GM12865 (cell line): ENCODE measurements around the gene NR1H3.

Source experiments
- DNase-seq: peaks from one replicate; pipeline ENCODE4 v3.0.0; 2010; ENCODE audit warnings: low read depth
- H3K4me3 ChIP-seq: 2 replicates; pipeline ENCODE4 v1.5.1; 2011; ENCODE audit warnings: mild to moderate bottlenecking, low read depth, low read length, control low read depth
- TF ChIP-seq, protein P1 (sequence below): IDR thresholded peaks from 2 replicates; pipeline ENCODE4 v1.5.1; 2011; ENCODE audit warnings: low read length, control low read depth, low read depth, inconsistent platforms; ENCODE audit not compliant: insufficient read depth; ENCODE audit errors: missing control alignments

Gene NR1H3

DNA sequence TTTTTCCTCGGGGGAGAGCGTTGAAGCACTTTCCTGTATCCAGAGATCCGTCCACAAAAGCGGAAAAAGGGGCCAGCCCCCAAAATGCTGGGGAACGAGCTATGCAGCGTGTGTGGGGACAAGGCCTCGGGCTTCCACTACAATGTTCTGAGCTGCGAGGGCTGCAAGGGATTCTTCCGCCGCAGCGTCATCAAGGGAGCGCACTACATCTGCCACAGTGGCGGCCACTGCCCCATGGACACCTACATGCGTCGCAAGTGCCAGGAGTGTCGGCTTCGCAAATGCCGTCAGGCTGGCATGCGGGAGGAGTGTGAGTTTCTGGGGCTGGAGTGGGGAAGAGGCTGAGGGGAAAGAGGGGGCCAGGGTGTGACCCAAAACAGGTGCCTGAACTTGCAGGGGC is 2.6 kb downstream of the NR1H3 start:
- TF ChIP-seq, protein P1, sequence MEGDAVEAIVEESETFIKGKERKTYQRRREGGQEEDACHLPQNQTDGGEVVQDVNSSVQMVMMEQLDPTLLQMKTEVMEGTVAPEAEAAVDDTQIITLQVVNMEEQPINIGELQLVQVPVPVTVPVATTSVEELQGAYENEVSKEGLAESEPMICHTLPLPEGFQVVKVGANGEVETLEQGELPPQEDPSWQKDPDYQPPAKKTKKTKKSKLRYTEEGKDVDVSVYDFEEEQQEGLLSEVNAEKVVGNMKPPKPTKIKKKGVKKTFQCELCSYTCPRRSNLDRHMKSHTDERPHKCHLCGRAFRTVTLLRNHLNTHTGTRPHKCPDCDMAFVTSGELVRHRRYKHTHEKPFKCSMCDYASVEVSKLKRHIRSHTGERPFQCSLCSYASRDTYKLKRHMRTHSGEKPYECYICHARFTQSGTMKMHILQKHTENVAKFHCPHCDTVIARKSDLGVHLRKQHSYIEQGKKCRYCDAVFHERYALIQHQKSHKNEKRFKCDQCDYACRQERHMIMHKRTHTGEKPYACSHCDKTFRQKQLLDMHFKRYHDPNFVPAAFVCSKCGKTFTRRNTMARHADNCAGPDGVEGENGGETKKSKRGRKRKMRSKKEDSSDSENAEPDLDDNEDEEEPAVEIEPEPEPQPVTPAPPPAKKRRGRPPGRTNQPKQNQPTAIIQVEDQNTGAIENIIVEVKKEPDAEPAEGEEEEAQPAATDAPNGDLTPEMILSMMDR: no peak
- H3K4me3 ChIP-seq: no peak overlapping the region
- DNase-seq: no peak

DNA sequence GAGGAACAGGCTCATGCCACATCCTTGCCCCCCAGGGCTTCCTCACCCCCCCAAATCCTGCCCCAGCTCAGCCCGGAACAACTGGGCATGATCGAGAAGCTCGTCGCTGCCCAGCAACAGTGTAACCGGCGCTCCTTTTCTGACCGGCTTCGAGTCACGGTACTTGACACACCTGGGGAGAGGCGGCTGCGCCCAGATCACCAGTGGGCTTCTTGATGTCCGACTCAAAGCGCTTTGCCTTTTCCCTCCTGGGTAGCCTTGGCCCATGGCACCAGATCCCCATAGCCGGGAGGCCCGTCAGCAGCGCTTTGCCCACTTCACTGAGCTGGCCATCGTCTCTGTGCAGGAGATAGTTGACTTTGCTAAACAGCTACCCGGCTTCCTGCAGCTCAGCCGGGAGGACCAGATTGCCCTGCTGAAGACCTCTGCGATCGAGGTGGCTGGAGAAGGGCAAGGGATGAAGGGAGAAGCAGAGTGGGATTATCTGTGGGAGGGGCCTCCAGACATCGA is 3.5 kb downstream of the NR1H3 start:
- H3K4me3 ChIP-seq: no peak overlapping the region
- TF ChIP-seq, protein P1: no peak
- no peak for DNase-seq

DNA sequence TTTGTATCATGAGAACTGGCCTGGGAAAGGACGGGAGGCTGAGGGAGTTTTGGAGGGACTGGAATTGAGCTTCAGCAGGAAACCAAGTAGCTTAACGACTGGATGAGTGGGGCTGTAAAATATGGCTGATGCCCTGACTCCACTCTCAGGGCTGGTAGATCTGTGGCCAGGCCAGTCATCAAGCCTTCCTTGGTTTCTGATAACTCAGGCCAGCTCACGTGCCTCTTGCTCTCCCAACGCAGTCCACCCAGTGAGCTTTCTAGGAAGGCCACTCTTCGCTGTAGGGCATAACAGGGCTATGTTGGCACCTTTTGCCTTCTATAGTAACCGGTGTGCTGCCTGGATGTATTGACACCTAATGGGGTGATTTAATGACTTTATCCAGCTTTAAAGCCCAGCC is 6.3 kb downstream of the NR1H3 start:
- DNase-seq: no peak
- no peak overlapping the region for H3K4me3 ChIP-seq
- TF ChIP-seq, protein P1: no peak

DNA sequence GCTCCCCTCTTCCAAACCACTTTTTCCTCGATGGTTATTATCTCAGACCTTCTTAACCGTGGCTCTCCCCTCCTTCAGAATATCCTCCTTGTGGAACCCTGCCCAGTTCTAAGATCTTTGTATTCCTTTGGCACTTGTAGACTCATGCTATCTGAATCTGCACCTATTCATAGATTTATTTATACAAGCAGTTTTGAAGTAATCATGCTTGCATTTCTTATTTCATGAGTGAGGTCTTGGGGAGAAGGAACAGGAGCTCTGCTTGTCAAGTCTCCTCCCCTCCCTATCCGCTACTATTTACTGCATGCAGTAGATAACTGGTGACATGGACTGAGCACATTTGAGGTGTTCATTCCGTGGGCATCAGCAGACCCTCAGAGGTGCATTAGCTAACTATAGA is 6.7 kb downstream of the NR1H3 start:
- H3K4me3 ChIP-seq: no peak overlapping the region
- TF ChIP-seq, protein P1: no peak
- no peak for DNase-seq

DNA sequence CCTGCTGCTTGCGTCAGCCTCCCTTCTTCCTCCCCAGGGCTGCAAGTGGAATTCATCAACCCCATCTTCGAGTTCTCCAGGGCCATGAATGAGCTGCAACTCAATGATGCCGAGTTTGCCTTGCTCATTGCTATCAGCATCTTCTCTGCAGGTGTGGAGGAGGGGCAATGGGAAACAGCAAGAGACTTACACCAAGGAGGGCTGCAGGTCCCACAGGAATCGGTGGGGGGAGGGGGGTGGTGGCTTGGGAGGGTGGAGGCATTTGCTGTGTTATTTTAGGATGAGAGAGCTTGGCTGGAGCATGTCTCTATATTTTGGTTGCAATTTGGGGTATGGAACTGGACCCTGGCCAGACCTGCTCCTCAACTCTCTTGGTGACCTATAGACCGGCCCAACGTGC is 10.1 kb downstream of the NR1H3 start:
- H3K4me3 ChIP-seq: no peak overlapping the region
- TF ChIP-seq, protein P1: no peak
- no peak for DNase-seq

DNA sequence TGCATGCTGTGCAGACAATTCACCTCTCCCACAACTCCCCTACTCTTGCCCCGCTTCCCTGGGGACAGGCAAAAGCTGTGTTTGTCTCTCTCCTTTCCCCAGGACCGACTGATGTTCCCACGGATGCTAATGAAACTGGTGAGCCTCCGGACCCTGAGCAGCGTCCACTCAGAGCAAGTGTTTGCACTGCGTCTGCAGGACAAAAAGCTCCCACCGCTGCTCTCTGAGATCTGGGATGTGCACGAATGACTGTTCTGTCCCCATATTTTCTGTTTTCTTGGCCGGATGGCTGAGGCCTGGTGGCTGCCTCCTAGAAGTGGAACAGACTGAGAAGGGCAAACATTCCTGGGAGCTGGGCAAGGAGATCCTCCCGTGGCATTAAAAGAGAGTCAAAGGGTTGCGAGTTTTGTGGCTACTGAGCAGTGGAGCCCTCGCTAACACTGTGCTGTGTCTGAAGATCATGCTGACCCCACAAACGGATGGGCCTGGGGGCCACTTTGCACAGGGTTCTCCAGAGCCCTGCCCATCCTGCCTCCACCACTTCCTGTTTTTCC is 10.7 kb downstream of the NR1H3 start:
- TF ChIP-seq, protein P1: no peak
- DNase-seq: no peak
- H3K4me3 ChIP-seq: peak overlapping the region; percentile 93
